ENCODE measurements around the gene HAO2.
"Not testable (repeated sequence)": the region's sequence is repeated elsewhere in the genome, so short reads cannot be mapped to it uniquely, and the experiment has no call there.

The HAO2 gene

GRCh38 chr1:119331915-119332314 is 36.7 kb upstream of the HAO2 start:
- Histone ChIP-seq H3K27ac (ENCODE audit: low read depth, low read length) (no peak overlapping the region), H3K9ac (ENCODE audit: low read length) (no peak overlapping the region)

GRCh38 chr1:119332622-119333021 is 36.0 kb upstream of the HAO2 start:
- H3K27ac ChIP-seq (ENCODE audit: low read depth, low read length): no peak overlapping the region
- no peaks in the 10 kb centered on the region for H3K27me3 ChIP-seq (ENCODE audit: control insufficient read depth, insufficient read depth, low read length)
- no peak overlapping the region for H3K4me3 ChIP-seq (ENCODE audit: low read length)
- no peaks in the 10 kb centered on the region for H3K36me3 ChIP-seq (ENCODE audit: control insufficient read depth, insufficient read depth, low read length)
- peaks cover 16% of the 10 kb centered on the region for H3K4me1 ChIP-seq (ENCODE audit: control insufficient read depth, insufficient read depth, low read length)
- no peak overlapping the region for H3K9ac ChIP-seq (ENCODE audit: low read length)

More at GRCh38 chr1:119331915-119332314, 36.7 kb upstream of the HAO2 start:
- no peaks in the 10 kb centered on the region for H3K27me3 ChIP-seq (ENCODE audit: control insufficient read depth, insufficient read depth, low read length)
- peaks cover 16% of the 10 kb centered on the region for H3K4me1 ChIP-seq (ENCODE audit: control insufficient read depth, insufficient read depth, low read length)
- no peaks in the 10 kb centered on the region for H3K36me3 ChIP-seq (ENCODE audit: control insufficient read depth, insufficient read depth, low read length)
- H3K4me3 ChIP-seq (ENCODE audit: low read length): no peak overlapping the region

DNA sequence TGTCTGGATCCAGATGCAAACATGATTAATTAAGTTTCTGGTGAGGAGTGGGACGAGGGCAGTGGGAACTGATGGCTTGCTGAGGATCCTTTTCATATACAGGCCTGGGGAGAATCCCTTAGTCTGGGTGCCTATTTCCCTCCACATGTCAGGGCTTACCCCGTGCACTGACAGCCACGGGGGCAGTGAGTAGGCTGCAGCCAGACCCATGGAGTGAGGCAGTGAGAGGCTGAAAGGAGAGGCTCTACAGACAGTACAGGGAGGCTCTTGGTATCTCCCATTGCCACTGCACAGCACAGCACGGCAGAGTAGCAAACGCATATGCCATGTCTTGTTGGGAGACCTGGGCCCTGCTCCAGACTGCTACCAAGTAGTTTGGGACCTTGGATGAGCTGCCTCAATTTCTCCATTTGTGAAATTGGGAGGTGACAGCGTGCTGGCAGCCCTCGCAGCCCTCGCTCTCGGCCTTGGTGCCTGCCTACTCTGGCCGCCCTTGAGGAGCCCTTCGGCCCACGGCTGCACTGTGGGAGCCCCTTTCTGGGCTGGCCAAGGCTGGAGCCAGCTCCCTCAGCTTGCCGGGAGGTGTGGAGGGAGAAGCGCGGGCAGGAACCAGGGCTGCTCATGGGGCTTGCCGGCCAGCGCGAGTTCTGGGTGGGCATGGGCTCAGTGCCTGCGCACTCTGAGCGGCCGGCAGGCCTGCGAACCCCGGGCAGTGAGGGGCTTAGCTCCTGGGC is 35.3 kb upstream of the HAO2 start:
- Histone ChIP-seq H3K27ac (ENCODE audit: low read depth, low read length) (no peak overlapping the region), H3K36me3 (ENCODE audit: control insufficient read depth, insufficient read depth, low read length) (no peaks in the 10 kb centered on the region), H3K4me1 (ENCODE audit: control insufficient read depth, insufficient read depth, low read length) (peaks cover 11% of the 10 kb centered on the region), H3K4me3 (ENCODE audit: low read length) (no peak overlapping the region), H3K9ac (ENCODE audit: low read length) (no peak overlapping the region), H3K27me3 (ENCODE audit: control insufficient read depth, insufficient read depth, low read length) (no peaks in the 10 kb centered on the region)

DNA sequence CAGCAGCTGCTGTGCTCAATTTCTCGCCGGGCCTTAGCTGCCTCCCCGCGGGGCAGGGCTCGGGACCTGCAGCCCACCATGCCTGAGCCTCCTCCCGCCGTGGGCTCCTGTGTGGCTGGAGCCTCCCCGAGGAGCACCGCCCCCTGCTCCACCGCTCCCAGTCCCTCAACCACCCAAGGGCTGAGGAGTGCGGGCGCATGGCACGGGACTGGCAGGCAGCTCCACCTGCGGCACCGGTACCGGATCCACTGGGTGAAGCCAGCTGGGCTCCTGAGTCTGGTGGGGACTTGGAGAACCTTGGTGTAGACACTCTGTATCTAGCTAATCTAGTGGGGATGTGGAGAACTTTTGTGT is 34.7 kb upstream of the HAO2 start:
- not testable (repeated sequence) for H3K4me3 ChIP-seq (ENCODE audit: low read length); H3K4me1 ChIP-seq (ENCODE audit: control insufficient read depth, insufficient read depth, low read length); H3K27ac ChIP-seq (ENCODE audit: low read depth, low read length); H3K36me3 ChIP-seq (ENCODE audit: control insufficient read depth, insufficient read depth, low read length); H3K9ac ChIP-seq (ENCODE audit: low read length); H3K27me3 ChIP-seq (ENCODE audit: control insufficient read depth, insufficient read depth, low read length)

GRCh38 chr1:119336848-119337247 is 31.7 kb upstream of the HAO2 start:
- no peaks in the 10 kb centered on the region for H3K4me1 ChIP-seq (ENCODE audit: control insufficient read depth, insufficient read depth, low read length)
- no peaks in the 10 kb centered on the region for H3K27me3 ChIP-seq (ENCODE audit: control insufficient read depth, insufficient read depth, low read length)
- H3K36me3 ChIP-seq (ENCODE audit: control insufficient read depth, insufficient read depth, low read length): no peaks in the 10 kb centered on the region
- no peak overlapping the region for H3K4me3 ChIP-seq (ENCODE audit: low read length)
- H3K9ac ChIP-seq (ENCODE audit: low read length): no peak overlapping the region
- no peak overlapping the region for H3K27ac ChIP-seq (ENCODE audit: low read depth, low read length)

DNA sequence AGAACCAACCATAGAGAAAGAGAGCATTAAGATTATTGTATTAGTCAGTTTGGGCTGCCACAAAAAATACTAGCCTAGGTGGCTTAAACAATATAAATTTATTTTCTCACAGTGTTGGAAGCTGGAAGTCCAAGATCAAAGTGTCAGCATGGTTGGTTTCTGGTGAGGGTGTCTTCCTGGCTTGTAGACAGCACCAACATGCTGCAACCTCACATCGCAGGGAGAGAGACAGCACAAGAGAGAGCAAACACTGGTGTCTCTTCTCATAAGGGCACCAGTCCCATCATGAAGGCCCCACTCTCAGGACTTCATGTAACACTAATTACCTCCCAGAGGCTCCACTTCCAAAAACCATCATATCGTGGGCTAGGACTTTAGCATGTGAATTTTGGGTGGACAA is 30.6 kb upstream of the HAO2 start:
- H3K36me3 ChIP-seq (ENCODE audit: control insufficient read depth, insufficient read depth, low read length): no peaks in the 10 kb centered on the region
- H3K9ac ChIP-seq (ENCODE audit: low read length): no peak overlapping the region
- H3K4me1 ChIP-seq (ENCODE audit: control insufficient read depth, insufficient read depth, low read length): no peaks in the 10 kb centered on the region
- H3K4me3 ChIP-seq (ENCODE audit: low read length): no peak overlapping the region
- no peak overlapping the region for H3K27ac ChIP-seq (ENCODE audit: low read depth, low read length)
- no peaks in the 10 kb centered on the region for H3K27me3 ChIP-seq (ENCODE audit: control insufficient read depth, insufficient read depth, low read length)

- Histone ChIP-seq H3K27ac (ENCODE audit: low read depth, low read length) (no peak overlapping the region), H3K4me1 (ENCODE audit: control insufficient read depth, insufficient read depth, low read length) (no peaks in the 10 kb centered on the region), H3K9ac (ENCODE audit: low read length) (no peak overlapping the region), H3K27me3 (ENCODE audit: control insufficient read depth, insufficient read depth, low read length) (no peaks in the 10 kb centered on the region), H3K36me3 (ENCODE audit: control insufficient read depth, insufficient read depth, low read length) (no peaks in the 10 kb centered on the region), H3K4me3 (ENCODE audit: low read length) (no peak overlapping the region)
Measured at GRCh38 chr1:119338757-119339156, 29.8 kb upstream of the HAO2 start.

DNA sequence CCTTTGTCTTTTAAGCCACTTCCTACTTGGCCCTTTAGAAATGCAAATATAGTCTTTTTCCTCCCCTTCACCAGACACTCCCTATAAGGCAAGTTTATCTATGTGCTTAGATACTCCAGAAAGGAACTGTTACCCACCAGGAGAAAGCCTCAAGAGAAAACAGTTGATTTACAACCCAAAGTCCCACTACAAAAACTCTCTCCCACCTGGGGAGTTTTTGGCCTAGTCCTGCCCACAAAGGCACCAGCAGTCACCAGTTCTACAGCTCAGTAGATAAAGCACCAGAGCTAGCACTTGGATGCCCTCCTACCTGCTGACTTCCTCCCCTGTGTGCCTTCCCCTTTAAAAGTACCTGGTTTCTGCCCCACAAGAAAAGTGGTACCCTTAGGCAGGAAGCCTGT is 27.7 kb upstream of the HAO2 start:
- H3K36me3 ChIP-seq (ENCODE audit: control insufficient read depth, insufficient read depth, low read length): no peaks in the 10 kb centered on the region
- no peaks in the 10 kb centered on the region for H3K27me3 ChIP-seq (ENCODE audit: control insufficient read depth, insufficient read depth, low read length)
- H3K4me1 ChIP-seq (ENCODE audit: control insufficient read depth, insufficient read depth, low read length): no peaks in the 10 kb centered on the region
- no peak overlapping the region for H3K9ac ChIP-seq (ENCODE audit: low read length)
- H3K27ac ChIP-seq (ENCODE audit: low read depth, low read length): no peak overlapping the region
- no peak overlapping the region for H3K4me3 ChIP-seq (ENCODE audit: low read length)

DNA sequence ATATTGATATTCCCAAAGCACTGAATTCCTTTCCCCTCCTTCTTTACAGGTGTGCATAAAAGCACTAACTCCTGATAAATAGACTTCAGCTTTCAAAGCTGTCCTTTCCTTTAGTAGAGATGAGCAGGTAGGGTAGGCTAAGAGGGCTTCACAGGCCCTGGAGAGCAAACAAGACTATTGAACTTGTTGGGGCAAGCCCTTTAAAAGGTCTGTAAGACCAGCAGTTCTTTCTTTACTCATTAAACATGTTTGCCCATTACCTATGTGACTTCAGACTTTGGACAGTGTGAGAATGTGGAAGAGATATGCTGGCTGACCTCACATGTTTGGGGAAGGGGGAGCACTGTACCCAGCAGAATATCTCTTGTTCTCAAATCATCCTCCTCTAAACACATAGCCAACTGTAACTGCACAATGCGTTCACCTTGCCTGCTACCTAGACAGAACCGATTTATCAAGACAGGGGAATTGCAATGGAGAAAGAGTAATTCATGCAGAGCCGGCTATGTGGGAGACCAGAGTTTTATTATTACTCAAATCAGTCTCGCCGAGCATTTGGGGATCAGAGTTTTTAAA is 27.1 kb upstream of the HAO2 start:
- Histone ChIP-seq H3K9ac (ENCODE audit: low read length) (no peak overlapping the region), H3K4me3 (ENCODE audit: low read length) (no peak overlapping the region), H3K27ac (ENCODE audit: low read depth, low read length) (no peak overlapping the region), H3K36me3 (ENCODE audit: control insufficient read depth, insufficient read depth, low read length) (no peaks in the 10 kb centered on the region), H3K4me1 (ENCODE audit: control insufficient read depth, insufficient read depth, low read length) (no peaks in the 10 kb centered on the region), H3K27me3 (ENCODE audit: control insufficient read depth, insufficient read depth, low read length) (no peaks in the 10 kb centered on the region)

DNA sequence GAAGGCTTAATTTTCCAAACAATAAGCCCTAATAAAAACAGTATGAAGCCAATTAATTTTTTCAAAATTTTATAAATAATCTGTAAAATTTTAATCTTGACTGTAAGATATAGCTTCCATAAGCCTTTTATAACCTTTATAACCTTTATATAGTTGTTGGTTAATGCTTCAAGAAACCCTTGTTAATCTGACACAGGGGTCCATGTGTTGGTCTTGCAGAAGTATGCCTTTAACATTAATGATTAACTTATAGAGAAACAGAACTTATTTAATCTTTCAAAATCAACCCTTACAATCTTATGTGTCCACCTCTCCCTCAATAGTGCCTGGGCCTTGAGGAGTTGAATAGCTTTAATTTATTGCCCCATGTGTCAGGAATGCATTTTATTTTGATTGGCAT is 23.2 kb upstream of the HAO2 start:
- Histone ChIP-seq H3K4me1 (ENCODE audit: control insufficient read depth, insufficient read depth, low read length) (no peaks in the 10 kb centered on the region), H3K9ac (ENCODE audit: low read length) (no peak overlapping the region), H3K27ac (ENCODE audit: low read depth, low read length) (no peak overlapping the region), H3K27me3 (ENCODE audit: control insufficient read depth, insufficient read depth, low read length) (no peaks in the 10 kb centered on the region), H3K36me3 (ENCODE audit: control insufficient read depth, insufficient read depth, low read length) (no peaks in the 10 kb centered on the region), H3K4me3 (ENCODE audit: low read length) (no peak overlapping the region)

DNA sequence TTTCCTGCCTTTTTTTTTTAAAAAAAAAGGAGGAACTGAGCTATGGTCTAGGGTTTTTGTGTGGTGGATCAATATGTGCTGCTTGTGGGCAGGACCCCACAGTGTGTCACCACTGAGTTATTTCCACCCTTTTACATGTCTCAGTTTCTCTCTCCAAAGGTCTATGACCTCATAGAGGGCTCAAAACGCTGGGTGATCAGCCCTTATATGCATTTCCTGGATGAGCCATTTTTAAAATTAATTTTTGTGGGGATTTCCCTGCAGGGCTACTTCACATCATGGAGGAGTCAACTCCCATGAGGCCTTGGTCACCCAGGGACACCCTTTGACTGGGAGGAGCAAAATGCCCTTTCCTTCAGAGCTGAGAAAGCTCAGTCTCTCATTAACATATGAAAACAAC is 20.7 kb upstream of the HAO2 start:
- Histone ChIP-seq H3K27ac (ENCODE audit: low read depth, low read length) (no peak overlapping the region), H3K36me3 (ENCODE audit: control insufficient read depth, insufficient read depth, low read length) (no peaks in the 10 kb centered on the region), H3K27me3 (ENCODE audit: control insufficient read depth, insufficient read depth, low read length) (no peaks in the 10 kb centered on the region), H3K4me3 (ENCODE audit: low read length) (no peak overlapping the region), H3K4me1 (ENCODE audit: control insufficient read depth, insufficient read depth, low read length) (no peaks in the 10 kb centered on the region), H3K9ac (ENCODE audit: low read length) (no peak overlapping the region)

DNA sequence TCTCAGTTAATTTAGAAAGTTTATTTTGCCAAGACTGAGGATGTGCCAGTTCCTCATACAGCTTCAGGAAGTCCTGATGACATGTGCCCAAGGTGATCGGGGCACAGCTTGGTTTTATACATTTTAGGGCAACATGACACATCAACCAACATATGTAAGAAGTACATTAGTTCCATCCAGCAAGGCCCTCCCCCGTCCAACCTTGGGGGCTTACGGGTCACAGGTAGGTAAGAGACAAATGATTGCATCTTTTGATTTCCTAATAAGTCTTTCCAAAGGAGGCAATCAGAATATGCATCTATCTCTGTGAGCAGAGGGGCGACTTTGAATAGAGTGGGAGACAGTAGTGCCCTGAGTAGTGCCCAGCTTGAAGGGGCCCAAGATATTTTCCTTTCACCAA is 19.6 kb upstream of the HAO2 start:
- no peak overlapping the region for H3K4me3 ChIP-seq (ENCODE audit: low read length)
- no peak overlapping the region for H3K9ac ChIP-seq (ENCODE audit: low read length)

DNA sequence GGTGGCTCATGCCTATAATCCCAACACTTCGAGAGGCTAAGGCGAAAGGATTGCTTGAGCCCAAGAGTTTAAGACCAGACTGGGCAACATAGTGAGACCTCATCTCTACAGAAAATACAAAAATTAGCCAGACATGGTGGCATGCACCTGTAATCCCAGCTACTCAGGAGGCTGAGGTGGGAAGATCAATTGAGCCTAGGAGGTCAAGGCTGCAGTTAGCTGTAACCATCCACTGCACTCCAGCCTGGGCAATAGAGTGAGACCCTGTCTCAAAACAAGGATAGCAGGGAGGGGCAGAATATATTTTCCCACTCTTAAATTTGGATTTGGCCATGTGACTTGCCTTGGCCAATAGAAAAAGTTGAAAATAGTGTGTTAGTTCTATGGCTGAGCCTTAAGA is 17.7 kb upstream of the HAO2 start:
- H3K27ac ChIP-seq (ENCODE audit: low read depth, low read length); H3K9ac ChIP-seq (ENCODE audit: low read length); H3K4me3 ChIP-seq (ENCODE audit: low read length); H3K4me1 ChIP-seq (ENCODE audit: control insufficient read depth, insufficient read depth, low read length); H3K27me3 ChIP-seq (ENCODE audit: control insufficient read depth, insufficient read depth, low read length); H3K36me3 ChIP-seq (ENCODE audit: control insufficient read depth, insufficient read depth, low read length): not testable (repeated sequence)

More for the DNA sequence above, 19.6 kb upstream of the HAO2 start:
- H3K27ac ChIP-seq (ENCODE audit: low read depth, low read length): no peak overlapping the region
- H3K36me3 ChIP-seq (ENCODE audit: control insufficient read depth, insufficient read depth, low read length): no peaks in the 10 kb centered on the region
- H3K4me1 ChIP-seq (ENCODE audit: control insufficient read depth, insufficient read depth, low read length): no peaks in the 10 kb centered on the region
- H3K27me3 ChIP-seq (ENCODE audit: control insufficient read depth, insufficient read depth, low read length): no peaks in the 10 kb centered on the region

Measured in rectal smooth muscle tissue (tissue), 1 donor.